Activated CD8-positive, alpha-beta memory T cell treated with anti-CD3 and anti-CD28 coated beads for 4 hours (primary cell): ENCODE measurements around the gene HLX.

Experiments used
- DNase-seq, 2 donors: peaks; one replicate each; pipeline ENCODE4 v3.0.0-alpha.2; 2020; ENCODE audit warnings: low read depth in 2 of 2

Gene HLX

GRCh38 chr1:220925707-220926106 is 46.5 kb downstream of the HLX start:
- no peak for DNase-seq

GRCh38 chr1:220926146-220926545 is 46.9 kb downstream of the HLX start:
- DNase-seq = no peak

DNA sequence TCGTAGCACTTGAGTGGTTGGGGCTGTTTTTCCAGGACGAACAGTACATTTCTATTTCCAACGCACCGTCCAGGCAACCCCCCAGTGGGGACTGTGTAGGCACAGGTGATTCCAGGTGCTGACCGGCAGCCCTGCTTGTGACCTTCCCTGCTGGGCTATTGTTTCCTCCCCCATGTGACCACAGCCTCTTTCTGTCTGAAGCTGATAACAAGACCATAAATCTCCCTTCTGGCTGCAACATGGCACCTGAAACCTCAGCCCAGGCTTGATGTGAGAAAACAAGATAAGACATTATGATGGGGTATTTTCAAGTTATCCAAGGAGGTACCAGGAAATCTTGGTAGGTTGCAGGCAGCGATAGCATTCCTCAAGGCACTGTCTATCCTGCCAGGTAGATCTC is 48.2 kb downstream of the HLX start:
- no peak for DNase-seq

GRCh38 chr1:220928320-220928719 is 49.1 kb downstream of the HLX start:
- no peak for DNase-seq

- DNase-seq = no peak
These were observed 49.6 kb downstream of the HLX start for GRCh38 chr1:220928725-220929300.

GRCh38 chr1:220929304-220929703 is 50.1 kb downstream of the HLX start:
- DNase-seq = no peak
